CD4-positive, alpha-beta T cell (primary cell): ENCODE results near the gene KDM1B. TPM values are rescaled to one million over a fixed set of nuclear protein-coding genes. Genes with fewer than 3 reads are reported as not detected.

Experiments
- ATAC-seq: fragments of 200-7000 bp; cut with Tn5 transposase; one replicate; pipeline ENCODE4 v1.10.0; 2022; ENCODE audit warnings: mild to moderate bottlenecking; ENCODE audit not compliant: poor library complexity
- CTCF ChIA-PET: fragments of 350-600 bp; sonication (Branson Sonifier 250); formaldehyde crosslinking; loops from one replicate; lab custom pipeline; 2021; ENCODE audit warnings: antibody characterized with exemption, inconsistent platforms; lab: Charles Lee
- POLR2A ChIA-PET: fragments of 350-600 bp; sonication (Branson Sonifier 250); formaldehyde crosslinking; loops from one replicate; lab custom pipeline; 2021; ENCODE audit warnings: antibody characterized with exemption, inconsistent platforms; lab: Charles Lee
- DNase-seq, 14 experiments: peaks; one replicate each; pipeline ENCODE4 v3.0.0-alpha.2; 2013 to 2020; ENCODE audit warnings: mixed read lengths in 2 of 14
- H3K27ac ChIP-seq, 2 donors: one replicate each; pipeline versions ENCODE4 v1.5.1 to v1.7.0; 2013; ENCODE audit warnings: low read length in 2 of 2, low read depth in 1 of 2, mild to moderate bottlenecking in 1 of 2
- H3K27me3 ChIP-seq, 2 experiments: 1 replicate in 1 of 2; 2 replicates in 1 of 2; pipeline versions ENCODE4 v1.6.1 to v1.7.0; 2013; ENCODE audit warnings: low read length in 2 of 2, control low read depth in 1 of 2, mild to moderate bottlenecking in 1 of 2, moderate library complexity in 1 of 2; ENCODE audit not compliant: insufficient read depth in 2 of 2, control insufficient read depth in 1 of 2
- H3K36me3 ChIP-seq: one replicate; pipeline ENCODE4 v1.6.1; 2013; ENCODE audit warnings: low read length, control low read depth; ENCODE audit not compliant: insufficient read depth
- H3K4me1 ChIP-seq: one replicate; pipeline ENCODE4 v1.6.1; 2013; ENCODE audit warnings: low read length, control low read depth; ENCODE audit not compliant: insufficient read depth
- H3K4me3 ChIP-seq: one replicate; pipeline ENCODE4 v1.5.1; 2013; ENCODE audit warnings: mild to moderate bottlenecking, low read length, moderate library complexity
- H3K9me3 ChIP-seq, 2 experiments: 1 replicate in 1 of 2; 2 replicates in 1 of 2; pipeline versions ENCODE4 v1.6.1 to v1.7.0; 2013; ENCODE audit warnings: low read length in 2 of 2, mild to moderate bottlenecking in 2 of 2, control low read depth in 1 of 2, moderate library complexity in 1 of 2; ENCODE audit not compliant: control insufficient read depth in 1 of 2, insufficient read depth in 1 of 2
- H3K27ac Mint-ChIP-seq: one replicate; pipeline ENCODE4 v1.8.0; 2020; ENCODE audit warnings: mixed read lengths
- H3K27me3 Mint-ChIP-seq: one replicate; pipeline ENCODE4 v1.8.0; 2021; ENCODE audit warnings: mixed read lengths
- H3K36me3 Mint-ChIP-seq: one replicate; pipeline ENCODE4 v1.8.0; 2021; ENCODE audit warnings: low read depth, mixed read lengths
- H3K4me1 Mint-ChIP-seq: one replicate; pipeline ENCODE4 v1.8.0; 2021; ENCODE audit warnings: low read depth, mixed read lengths
- H3K4me3 Mint-ChIP-seq: one replicate; pipeline ENCODE4 v1.8.0; 2020; ENCODE audit warnings: mild to moderate bottlenecking, mixed read lengths
- H3K9me3 Mint-ChIP-seq: one replicate; pipeline ENCODE4 v1.8.0; 2020; ENCODE audit warnings: mixed read lengths
- intact Hi-C, 2 experiments: fragments of 100-400 bp; cut with DNase I in 1 of 2; cut with micrococcal nuclease in 1 of 2; formaldehyde crosslinking; loops; one replicate each; pipeline versions ENCODE4 v1.15.1 to v1.9.0; 2023 to 2025; cut with DNase I, micrococcal nuclease
- total RNA-seq, 174 experiments: library from RNA in 2 of 174; stranded (reverse) in 2 of 174; gene quantifications; one replicate each; pipeline ENCODE4 v1.2.3 and lab custom pipeline; 2021 to 2026
- TF ChIP-seq, protein P1 (sequence below): fragments of 200-600 bp; IDR thresholded peaks from one replicate; pipeline ENCODE4 v1.8.0; 2022; ENCODE audit warnings: antibody characterized with exemption, mild to moderate bottlenecking

KDM1B gene
- total RNA-seq, 2 experiments from 2014 or later, result 4.4 to 6.0 TPM

DNA sequence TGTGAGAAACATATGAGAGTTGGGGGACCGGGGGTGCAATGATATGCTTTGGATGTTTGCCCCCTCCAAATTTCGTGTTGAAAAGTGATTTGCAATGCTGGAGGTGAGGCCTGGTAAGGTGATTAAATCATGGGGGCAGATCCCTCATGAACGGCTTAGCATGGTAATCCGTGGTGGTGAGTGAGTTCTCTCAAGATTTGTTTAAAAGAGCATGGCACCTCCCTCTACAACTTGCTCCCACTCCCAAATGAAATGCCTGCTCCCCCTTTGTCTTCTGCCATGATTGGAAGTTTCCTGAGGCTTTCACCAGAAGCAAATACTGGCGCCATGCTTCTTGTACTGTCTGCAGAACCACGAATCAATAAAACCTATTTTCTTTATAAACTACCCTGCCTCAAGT is 106.7 kb downstream of the KDM1B start:
- Mint-ChIP-seq H3K4me3 (peak overlapping the region; percentile 98), H3K36me3 (peaks cover 65% of the 10 kb centered on the region), H3K27ac (peak overlapping the region; percentile 98), H3K4me1 (peaks cover 63% of the 10 kb centered on the region), H3K9me3 (no peaks in the 10 kb centered on the region), H3K27me3 (no peaks in the 10 kb centered on the region)
- intact Hi-C loops, result loop anchor here in 1 of 2 experiments (5.0 to 10.0 kb wide), 3 partner anchors 667 to 1950 kb away; partner anchors contain the start of genes ATXN1 and MBOAT1
- H3K4me1 ChIP-seq, result peaks cover 34% of the 10 kb centered on the region
- ChIA-PET CTCF (no interaction called here), POLR2A (no interaction called here)
- ATAC-seq (no peak), DNase-seq (no peak)
- no peak overlapping the region for H3K27ac ChIP-seq
- H3K4me3 ChIP-seq, result no peak overlapping the region
- H3K9me3 ChIP-seq, result peaks cover 0 to 5% of the 10 kb centered on the region in 2 experiments
- H3K27me3 ChIP-seq, result no peaks in the 10 kb centered on the region
- TF ChIP-seq, protein P1, sequence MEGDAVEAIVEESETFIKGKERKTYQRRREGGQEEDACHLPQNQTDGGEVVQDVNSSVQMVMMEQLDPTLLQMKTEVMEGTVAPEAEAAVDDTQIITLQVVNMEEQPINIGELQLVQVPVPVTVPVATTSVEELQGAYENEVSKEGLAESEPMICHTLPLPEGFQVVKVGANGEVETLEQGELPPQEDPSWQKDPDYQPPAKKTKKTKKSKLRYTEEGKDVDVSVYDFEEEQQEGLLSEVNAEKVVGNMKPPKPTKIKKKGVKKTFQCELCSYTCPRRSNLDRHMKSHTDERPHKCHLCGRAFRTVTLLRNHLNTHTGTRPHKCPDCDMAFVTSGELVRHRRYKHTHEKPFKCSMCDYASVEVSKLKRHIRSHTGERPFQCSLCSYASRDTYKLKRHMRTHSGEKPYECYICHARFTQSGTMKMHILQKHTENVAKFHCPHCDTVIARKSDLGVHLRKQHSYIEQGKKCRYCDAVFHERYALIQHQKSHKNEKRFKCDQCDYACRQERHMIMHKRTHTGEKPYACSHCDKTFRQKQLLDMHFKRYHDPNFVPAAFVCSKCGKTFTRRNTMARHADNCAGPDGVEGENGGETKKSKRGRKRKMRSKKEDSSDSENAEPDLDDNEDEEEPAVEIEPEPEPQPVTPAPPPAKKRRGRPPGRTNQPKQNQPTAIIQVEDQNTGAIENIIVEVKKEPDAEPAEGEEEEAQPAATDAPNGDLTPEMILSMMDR, result no peak
- peaks cover 12% of the 10 kb centered on the region for H3K36me3 ChIP-seq

DNA sequence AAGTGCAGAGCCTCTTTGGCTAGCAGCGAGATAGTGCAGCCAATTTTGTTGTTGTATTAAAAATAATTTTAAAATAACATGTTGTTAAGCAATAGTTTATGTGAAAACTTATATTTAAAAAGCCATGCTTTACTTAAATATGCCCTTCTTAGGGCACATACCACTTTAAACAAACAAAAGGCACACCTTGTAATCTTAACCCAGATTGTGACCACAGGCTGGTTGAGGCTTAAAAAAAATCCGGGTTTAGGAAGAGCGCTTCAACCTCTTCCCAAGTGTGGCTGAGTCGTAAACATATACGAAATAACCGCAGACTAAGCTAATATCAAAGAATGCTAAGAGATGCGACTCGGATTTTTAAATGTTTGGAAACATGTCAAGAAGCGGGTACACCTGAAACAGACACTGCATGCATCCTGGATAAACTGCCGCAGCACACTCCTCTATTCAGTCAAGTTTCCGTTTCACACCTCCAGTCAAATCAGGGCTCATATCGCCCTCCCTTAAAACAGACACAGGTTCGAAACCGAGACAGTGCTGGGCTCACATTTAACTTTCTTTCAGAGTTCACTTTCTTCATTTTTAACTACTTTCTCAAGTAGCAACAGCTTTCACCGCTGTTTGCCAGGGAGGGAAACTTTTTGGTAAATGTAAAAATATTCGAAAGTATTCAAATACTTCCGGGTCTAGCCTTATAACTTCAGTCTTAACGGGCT is 107.6 kb downstream of the KDM1B start:
- peaks cover 2% of the 10 kb centered on the region for H3K36me3 ChIP-seq
- ATAC-seq (peak; percentile 48), DNase-seq (peak in 8 of 14 experiments; percentile 13 to 72 (median 36))
- Mint-ChIP-seq H3K9me3 (no peaks in the 10 kb centered on the region), H3K4me3 (peak overlapping the region; percentile 98), H3K4me1 (peaks cover 63% of the 10 kb centered on the region), H3K27me3 (no peaks in the 10 kb centered on the region), H3K27ac (peak overlapping the region; percentile 98), H3K36me3 (peaks cover 55% of the 10 kb centered on the region)
- intact Hi-C loops, result loop anchor here (1.0 to 10.0 kb wide), 4 partner anchors 108 to 1949 kb away; partner anchors contain the start of genes ATXN1 (in 1 of the 2), KDM1B (in 1 of the 2), MBOAT1 (in 1 of the 2) and TPMT (in 1 of the 2)
- ChIA-PET CTCF (interaction anchor here (0.7 kb wide), 1 partner anchor 17 kb away, joined by 4 read pairs; no protein-coding TSS in a partner anchor), POLR2A (interaction anchor here (1.2 to 2.4 kb wide), 2 partner anchors 107 to 662 kb away, joined by 4 to 6 read pairs; partner anchors contain the start of gene FAM8A1)
- peak overlapping the region; percentile 91 for H3K4me3 ChIP-seq
- peaks cover 0 to 5% of the 10 kb centered on the region in 2 experiments for H3K9me3 ChIP-seq
- TF ChIP-seq, protein P1, result no peak
- H3K27me3 ChIP-seq, result no peaks in the 10 kb centered on the region
- peak overlapping the region; percentile 65 to 85 for H3K27ac ChIP-seq
- H3K4me1 ChIP-seq, result peaks cover 34% of the 10 kb centered on the region

DNA sequence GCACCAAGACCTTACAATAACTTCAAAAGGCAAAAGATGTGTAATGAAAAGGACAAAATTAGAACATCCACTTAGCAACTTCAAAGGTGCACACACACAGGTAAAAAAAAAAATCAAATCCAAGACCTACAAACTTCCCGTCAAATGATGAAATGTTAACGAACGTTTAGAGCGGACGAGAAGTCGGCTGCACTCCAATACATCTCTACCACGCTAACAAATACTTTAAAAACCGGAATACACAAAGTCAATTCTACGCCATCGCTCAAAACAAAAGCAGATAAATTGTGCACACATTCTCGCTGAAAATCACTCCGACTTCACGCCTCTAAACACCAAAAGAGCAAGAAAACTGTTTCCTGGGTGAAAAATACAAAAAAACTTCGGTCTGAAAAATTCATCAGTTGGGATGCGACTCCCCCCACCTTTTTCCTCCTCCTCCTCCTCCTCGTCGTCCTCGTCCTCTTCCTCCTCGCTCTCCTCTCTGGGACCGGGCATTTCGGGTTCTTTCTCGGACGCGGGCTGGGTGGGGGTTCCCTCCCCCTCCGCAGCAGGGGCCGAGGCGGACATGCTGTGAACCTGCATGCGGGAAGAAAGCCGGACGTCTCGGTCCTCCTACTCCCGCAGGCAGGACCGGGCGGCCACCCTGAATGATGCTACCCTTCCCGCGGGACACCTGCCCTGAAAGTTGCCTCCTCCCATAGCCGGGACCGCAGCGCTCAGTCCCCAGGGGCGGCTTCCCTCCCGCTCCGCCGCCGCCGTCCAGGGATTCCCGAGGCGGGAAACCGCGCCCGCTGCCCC is 108.4 kb downstream of the KDM1B start:
- intact Hi-C loops, result loop anchor here (1.0 to 10.0 kb wide), 5 partner anchors 108 to 1949 kb away; partner anchors contain the start of genes KDM1B (in 2 of the 2), TPMT (in 2 of the 2), ATXN1 (in 1 of the 2) and MBOAT1 (in 1 of the 2)
- Mint-ChIP-seq H3K9me3 (no peaks in the 10 kb centered on the region), H3K27ac (peak overlapping the region; percentile 98), H3K27me3 (no peaks in the 10 kb centered on the region), H3K36me3 (peaks cover 47% of the 10 kb centered on the region), H3K4me1 (peaks cover 58% of the 10 kb centered on the region), H3K4me3 (peak overlapping the region; percentile 98)
- peaks cover 0 to 5% of the 10 kb centered on the region in 2 experiments for H3K9me3 ChIP-seq
- DNase-seq (peak in 9 of 14 experiments; percentile 7 to 60 (median 17)), ATAC-seq (peak; percentile 22)
- no peaks in the 10 kb centered on the region for H3K27me3 ChIP-seq
- peaks cover 34% of the 10 kb centered on the region for H3K4me1 ChIP-seq
- peak overlapping the region; percentile 65 to 85 for H3K27ac ChIP-seq
- POLR2A ChIA-PET, result interaction anchor here (0.7 to 2.4 kb wide), 4 partner anchors 9 to 663 kb away, joined by 3 to 10 read pairs (median 5); partner anchors contain the start of genes FAM8A1 and RNF144B
- H3K4me3 ChIP-seq, result peak overlapping the region; percentile 91
- H3K36me3 ChIP-seq, result no peaks in the 10 kb centered on the region
- CTCF ChIA-PET, result no interaction called here
- TF ChIP-seq, protein P1, result no peak
